ENCODE data around the gene RASL12.

The RASL12 gene

GRCh38 chr15:65042776-65043327, 24.9 kb downstream of the RASL12 start:
- CTCF ChIA-PET = interaction anchor here (0.6 to 1.0 kb wide), 3 partner anchors 42 to 458 kb away, joined by 3 to 4 read pairs (median 4); no protein-coding TSS in a partner anchor
- DNase-seq (ENCODE audit: extremely low spot score) = no peak
- POLR2A ChIA-PET = interaction anchor here (0.9 kb wide), 1 partner anchor 143 kb away, joined by 3 read pairs; the partner anchor contains the start of gene CLPX
- TF ChIP-seq FOXA1 (IDR thresholded peaks at IDR 0.05) (no peak), HDGF (IDR thresholded peaks at IDR 0.05; ENCODE audit: borderline replicate concordance) (no peak)

DNA sequence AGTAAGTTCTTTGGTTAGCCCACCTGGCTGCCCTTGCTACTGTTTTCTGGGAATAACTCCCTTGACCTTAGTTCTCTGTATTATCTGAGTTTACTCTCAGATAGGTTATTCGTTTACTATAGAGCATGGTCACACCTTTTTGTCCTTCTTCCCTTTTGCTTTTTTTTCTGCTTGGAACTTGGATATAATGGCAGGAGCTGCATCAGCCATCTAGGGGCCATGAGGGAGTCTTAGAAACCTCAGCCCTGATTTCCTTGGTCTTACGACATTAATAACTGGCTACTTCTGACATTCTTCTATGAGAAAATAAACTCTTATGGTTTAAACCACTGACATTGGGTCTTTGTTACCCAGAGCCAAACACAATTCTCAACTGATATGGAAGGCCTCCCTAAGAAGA, 26.0 kb downstream of the RASL12 start:
- TF ChIP-seq NFRKB (IDR thresholded peaks at IDR 0.05) = no peak
- no peak for TF ChIP-seq ZNF384 (IDR thresholded peaks at IDR 0.05)
- TF ChIP-seq CTBP1 (IDR thresholded peaks at IDR 0.05; ENCODE audit: borderline replicate concordance) = no peak
- TF ChIP-seq ARNT (IDR thresholded peaks at IDR 0.05) = no peak
- no peak for TF ChIP-seq LEF1 (IDR thresholded peaks at IDR 0.05; ENCODE audit: borderline replicate concordance)
- no peak for TF ChIP-seq ELF4 (IDR thresholded peaks at IDR 0.05)
- TF ChIP-seq BHLHE40 (IDR thresholded peaks at IDR 0.05; ENCODE audit: borderline replicate concordance) = no peak
- no peak for TF ChIP-seq FOXM1 (IDR thresholded peaks at IDR 0.05; ENCODE audit: borderline replicate concordance)
- TF ChIP-seq FOXK2 (IDR thresholded peaks at IDR 0.05) = no peak
- TF ChIP-seq HDGF (IDR thresholded peaks at IDR 0.05; ENCODE audit: borderline replicate concordance) = no peak
- no peak for TF ChIP-seq PKNOX1 (IDR thresholded peaks at IDR 0.05)
- TF ChIP-seq SUZ12 (IDR thresholded peaks at IDR 0.05) = no peak
- no peak for TF ChIP-seq L3MBTL2 (conservative IDR thresholded peaks at IDR 0.05)
- TF ChIP-seq SP1 (IDR thresholded peaks at IDR 0.05) = no peak
- no peak for TF ChIP-seq TARDBP (IDR thresholded peaks at IDR 0.05)
- TF ChIP-seq FOXA1 (IDR thresholded peaks at IDR 0.05) = no peak
- CTCF ChIA-PET = no interaction called here
- POLR2A ChIA-PET = no interaction called here
- no peak for DNase-seq (ENCODE audit: extremely low spot score)

- ChIA-PET CTCF (no interaction called here), POLR2A (no interaction called here)
- no peak for DNase-seq (ENCODE audit: extremely low spot score)
- TF ChIP-seq FOXM1 (IDR thresholded peaks at IDR 0.05; ENCODE audit: borderline replicate concordance) (no peak), SUZ12 (IDR thresholded peaks at IDR 0.05) (no peak), ARNT (IDR thresholded peaks at IDR 0.05) (no peak), SP1 (IDR thresholded peaks at IDR 0.05) (no peak), NFRKB (IDR thresholded peaks at IDR 0.05) (no peak), PKNOX1 (IDR thresholded peaks at IDR 0.05) (no peak), CTBP1 (IDR thresholded peaks at IDR 0.05; ENCODE audit: borderline replicate concordance) (no peak), BHLHE40 (IDR thresholded peaks at IDR 0.05; ENCODE audit: borderline replicate concordance) (no peak), LEF1 (IDR thresholded peaks at IDR 0.05; ENCODE audit: borderline replicate concordance) (no peak), L3MBTL2 (conservative IDR thresholded peaks at IDR 0.05) (no peak), ZNF384 (IDR thresholded peaks at IDR 0.05) (no peak), FOXK2 (IDR thresholded peaks at IDR 0.05) (no peak)
Observed at GRCh38 chr15:65040461-65040860, 27.3 kb downstream of the RASL12 start.

- DNase-seq (ENCODE audit: extremely low spot score) = no peak
- no peak for TF ChIP-seq SP1 (IDR thresholded peaks at IDR 0.05)
- TF ChIP-seq SUZ12 (IDR thresholded peaks at IDR 0.05) = no peak
- no peak for TF ChIP-seq CTBP1 (IDR thresholded peaks at IDR 0.05; ENCODE audit: borderline replicate concordance)
- TF ChIP-seq HDGF (IDR thresholded peaks at IDR 0.05; ENCODE audit: borderline replicate concordance) = no peak
- TF ChIP-seq TARDBP (IDR thresholded peaks at IDR 0.05) = no peak
- no peak for TF ChIP-seq L3MBTL2 (conservative IDR thresholded peaks at IDR 0.05)
- TF ChIP-seq ELF4 (IDR thresholded peaks at IDR 0.05) = no peak
- TF ChIP-seq PKNOX1 (IDR thresholded peaks at IDR 0.05) = no peak
- TF ChIP-seq FOXA1 (IDR thresholded peaks at IDR 0.05) = no peak
- ChIA-PET POLR2A (no interaction called here), CTCF (no interaction called here)
Observed at GRCh38 chr15:65038836-65039235, 29.0 kb downstream of the RASL12 start.

GRCh38 chr15:65038428-65038827, 29.4 kb downstream of the RASL12 start:
- ChIA-PET POLR2A (no interaction called here), CTCF (interaction anchor here (0.7 kb wide), 1 partner anchor 16 kb away, joined by 4 read pairs; no protein-coding TSS in a partner anchor)
- TF ChIP-seq HDGF (IDR thresholded peaks at IDR 0.05; ENCODE audit: borderline replicate concordance) = no peak
- no peak for TF ChIP-seq SUZ12 (IDR thresholded peaks at IDR 0.05)
- TF ChIP-seq LEF1 (IDR thresholded peaks at IDR 0.05; ENCODE audit: borderline replicate concordance) = no peak
- TF ChIP-seq ZNF384 (IDR thresholded peaks at IDR 0.05) = no peak
- no peak for TF ChIP-seq FOXA1 (IDR thresholded peaks at IDR 0.05)
- TF ChIP-seq FOXM1 (IDR thresholded peaks at IDR 0.05; ENCODE audit: borderline replicate concordance) = no peak
- TF ChIP-seq BHLHE40 (IDR thresholded peaks at IDR 0.05; ENCODE audit: borderline replicate concordance) = no peak
- no peak for TF ChIP-seq ARNT (IDR thresholded peaks at IDR 0.05)
- no peak for TF ChIP-seq FOXK2 (IDR thresholded peaks at IDR 0.05)
- no peak for TF ChIP-seq PKNOX1 (IDR thresholded peaks at IDR 0.05)
- no peak for TF ChIP-seq L3MBTL2 (conservative IDR thresholded peaks at IDR 0.05)
- no peak for TF ChIP-seq NFRKB (IDR thresholded peaks at IDR 0.05)
- no peak for TF ChIP-seq TARDBP (IDR thresholded peaks at IDR 0.05)
- TF ChIP-seq SP1 (IDR thresholded peaks at IDR 0.05) = no peak
- DNase-seq (ENCODE audit: extremely low spot score) = no peak

- POLR2A ChIA-PET = no interaction called here
- no peak for DNase-seq (ENCODE audit: extremely low spot score)
- TF ChIP-seq NFRKB (IDR thresholded peaks at IDR 0.05) (no peak), SUZ12 (IDR thresholded peaks at IDR 0.05) (no peak), ARNT (IDR thresholded peaks at IDR 0.05) (no peak), ELF4 (IDR thresholded peaks at IDR 0.05) (no peak), LEF1 (IDR thresholded peaks at IDR 0.05; ENCODE audit: borderline replicate concordance) (no peak), BHLHE40 (IDR thresholded peaks at IDR 0.05; ENCODE audit: borderline replicate concordance) (no peak), PKNOX1 (IDR thresholded peaks at IDR 0.05) (no peak), FOXM1 (IDR thresholded peaks at IDR 0.05; ENCODE audit: borderline replicate concordance) (no peak), FOXK2 (IDR thresholded peaks at IDR 0.05) (no peak), L3MBTL2 (conservative IDR thresholded peaks at IDR 0.05) (no peak), SP1 (IDR thresholded peaks at IDR 0.05) (no peak), TARDBP (IDR thresholded peaks at IDR 0.05) (no peak), FOXA1 (IDR thresholded peaks at IDR 0.05) (no peak), CTBP1 (IDR thresholded peaks at IDR 0.05; ENCODE audit: borderline replicate concordance) (no peak), ZNF384 (IDR thresholded peaks at IDR 0.05) (no peak), HDGF (IDR thresholded peaks at IDR 0.05; ENCODE audit: borderline replicate concordance) (no peak)
- CTCF ChIA-PET = no interaction called here
Observed at GRCh38 chr15:65037309-65037708, 30.5 kb downstream of the RASL12 start.

Measured in HEK293T (cell line).